ENCODE measurements around the gene KISS1R.

KISS1R gene

DNA sequence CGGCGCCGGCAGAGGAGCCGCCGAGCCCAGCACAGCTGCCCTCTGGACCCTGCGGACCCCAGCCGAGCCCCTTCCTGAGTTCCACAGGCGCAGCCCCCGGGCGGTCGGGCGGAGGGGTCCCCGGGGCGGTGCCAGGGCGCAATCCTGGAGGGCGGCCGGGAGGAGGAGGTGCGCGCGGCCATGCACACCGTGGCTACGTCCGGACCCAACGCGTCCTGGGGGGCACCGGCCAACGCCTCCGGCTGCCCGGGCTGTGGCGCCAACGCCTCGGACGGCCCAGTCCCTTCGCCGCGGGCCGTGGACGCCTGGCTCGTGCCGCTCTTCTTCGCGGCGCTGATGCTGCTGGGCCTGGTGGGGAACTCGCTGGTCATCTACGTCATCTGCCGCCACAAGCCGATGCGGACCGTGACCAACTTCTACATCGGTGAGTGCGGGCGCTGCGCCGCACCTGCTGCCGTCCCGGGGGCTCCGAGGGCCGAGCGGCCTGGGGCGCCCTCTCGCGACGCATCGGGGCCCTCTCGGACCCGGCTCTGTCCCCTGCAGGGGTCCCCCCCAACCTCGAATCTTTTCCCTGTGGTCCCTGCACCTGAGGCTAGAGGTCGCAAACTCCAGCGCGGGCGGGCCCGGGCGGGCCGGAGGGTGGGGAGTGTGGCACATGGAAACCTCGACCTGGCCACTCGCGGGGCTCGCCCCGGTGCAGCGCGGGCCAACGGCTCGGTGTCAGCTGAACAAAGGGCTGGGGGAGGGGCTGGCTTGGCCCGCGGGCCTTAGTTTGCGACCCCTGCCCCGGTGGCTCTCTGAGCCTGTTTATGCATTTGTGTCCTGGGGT is at the start of gene KISS1R:
Gene KISS1R (plus strand): TSS at position 11 of the 829 bp plus-strand sequence. CDS start 170 bp downstream, at position 181.
- TF ChIP-seq, protein P1, sequence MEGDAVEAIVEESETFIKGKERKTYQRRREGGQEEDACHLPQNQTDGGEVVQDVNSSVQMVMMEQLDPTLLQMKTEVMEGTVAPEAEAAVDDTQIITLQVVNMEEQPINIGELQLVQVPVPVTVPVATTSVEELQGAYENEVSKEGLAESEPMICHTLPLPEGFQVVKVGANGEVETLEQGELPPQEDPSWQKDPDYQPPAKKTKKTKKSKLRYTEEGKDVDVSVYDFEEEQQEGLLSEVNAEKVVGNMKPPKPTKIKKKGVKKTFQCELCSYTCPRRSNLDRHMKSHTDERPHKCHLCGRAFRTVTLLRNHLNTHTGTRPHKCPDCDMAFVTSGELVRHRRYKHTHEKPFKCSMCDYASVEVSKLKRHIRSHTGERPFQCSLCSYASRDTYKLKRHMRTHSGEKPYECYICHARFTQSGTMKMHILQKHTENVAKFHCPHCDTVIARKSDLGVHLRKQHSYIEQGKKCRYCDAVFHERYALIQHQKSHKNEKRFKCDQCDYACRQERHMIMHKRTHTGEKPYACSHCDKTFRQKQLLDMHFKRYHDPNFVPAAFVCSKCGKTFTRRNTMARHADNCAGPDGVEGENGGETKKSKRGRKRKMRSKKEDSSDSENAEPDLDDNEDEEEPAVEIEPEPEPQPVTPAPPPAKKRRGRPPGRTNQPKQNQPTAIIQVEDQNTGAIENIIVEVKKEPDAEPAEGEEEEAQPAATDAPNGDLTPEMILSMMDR (IDR thresholded peaks at IDR 0.05) = peak; percentile 31; the same call in 1 of the 2 replicates

GRCh38 chr19:867855-868457 is 49.2 kb upstream of the KISS1R start:
- TF ChIP-seq, protein P1 (IDR thresholded peaks at IDR 0.05) = no peak

DNA sequence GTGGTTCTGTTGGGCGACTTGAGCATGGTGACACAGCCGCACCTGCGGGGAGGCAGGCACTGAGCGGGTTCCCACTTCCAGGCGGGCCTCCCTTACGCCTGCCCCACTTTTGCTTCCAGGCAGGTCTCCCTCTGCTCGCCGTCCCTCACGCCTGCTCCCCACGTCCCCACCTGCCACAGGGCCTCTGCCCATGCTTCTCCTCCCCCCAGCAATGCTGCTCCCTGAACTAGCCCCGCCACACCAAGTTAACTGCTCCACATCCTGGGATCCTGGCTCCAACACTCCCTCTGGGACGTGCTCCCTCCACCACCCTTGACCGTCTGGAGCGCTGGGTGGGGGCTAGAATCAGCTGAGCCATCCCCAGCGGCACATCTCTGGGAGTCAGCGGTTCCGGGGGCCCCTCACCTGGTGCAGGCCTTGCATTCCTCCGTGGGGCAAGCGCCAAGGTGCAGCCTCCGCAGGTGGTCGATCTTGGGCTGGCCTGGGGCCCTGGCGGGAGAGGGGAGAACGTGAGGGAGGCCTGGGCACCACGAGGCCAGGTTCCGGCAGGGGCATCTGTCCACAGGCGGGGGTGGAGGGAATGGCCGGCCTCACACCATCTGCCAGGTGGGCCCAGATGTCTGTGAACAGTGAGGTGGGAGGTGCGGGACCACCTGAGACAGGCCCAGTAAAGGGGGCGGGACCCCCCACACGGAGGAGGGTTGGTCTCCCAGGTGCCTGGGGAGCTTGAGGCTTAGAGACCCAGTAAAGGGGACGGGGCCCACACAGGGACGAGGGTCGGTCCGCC is 48.5 kb upstream of the KISS1R start:
- TF ChIP-seq, protein P1 (IDR thresholded peaks at IDR 0.05) = no peak

GRCh38 chr19:869245-870177 is 47.6 kb upstream of the KISS1R start:
- TF ChIP-seq, protein P1 (IDR thresholded peaks at IDR 0.05) = no peak

- TF ChIP-seq, protein P1 (IDR thresholded peaks at IDR 0.05) = no peak
These were observed 46.8 kb upstream of the KISS1R start for GRCh38 chr19:870314-870713.

DNA sequence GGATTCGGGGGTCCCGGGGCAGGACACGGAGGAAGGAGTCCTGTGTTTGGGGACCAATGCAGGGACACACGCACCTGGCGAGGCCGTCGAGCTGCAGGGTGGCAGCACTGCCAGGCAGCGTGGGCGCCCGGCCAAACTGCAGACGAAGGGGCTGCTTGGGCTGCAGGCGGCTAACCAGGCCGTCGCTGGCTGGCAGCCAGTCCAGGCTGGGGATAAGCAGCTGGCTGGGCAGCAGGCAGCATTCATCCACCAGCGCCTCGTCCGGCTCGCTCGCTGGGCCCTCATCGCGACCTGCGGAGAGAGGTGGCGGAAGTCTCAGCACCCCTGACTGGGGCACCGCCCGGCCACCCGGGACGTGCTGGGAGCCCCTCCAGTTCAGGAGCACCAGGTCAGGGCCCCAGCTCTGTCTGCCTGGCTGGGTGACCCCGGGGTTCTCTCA is 46.2 kb upstream of the KISS1R start:
- TF ChIP-seq, protein P1 (IDR thresholded peaks at IDR 0.05) = no peak
